ENCODE data around the gene ARPC1B. TPM values are rescaled to one million over a fixed set of nuclear protein-coding genes. Genes with fewer than 3 reads are reported as not detected.
"Not testable (repeated sequence)": the region's sequence is repeated elsewhere in the genome, so short reads cannot be mapped to it uniquely, and the experiment has no call there.

ARPC1B gene
- total RNA-seq, 1 donor, result 186 TPM

- peak overlapping the region; percentile 33 for H3K4me3 ChIP-seq (ENCODE audit: low read depth, low read length)
- no peak for TF ChIP-seq CTCF (IDR thresholded peaks at IDR 0.05; ENCODE audit: insufficient read depth, low read depth, low read length)
- peak; percentile 93 for DNase-seq (ENCODE audit: low read depth)
Measured at GRCh38 chr7:99379043-99379577, 4.6 kb downstream of the ARPC1B start.

DNA sequence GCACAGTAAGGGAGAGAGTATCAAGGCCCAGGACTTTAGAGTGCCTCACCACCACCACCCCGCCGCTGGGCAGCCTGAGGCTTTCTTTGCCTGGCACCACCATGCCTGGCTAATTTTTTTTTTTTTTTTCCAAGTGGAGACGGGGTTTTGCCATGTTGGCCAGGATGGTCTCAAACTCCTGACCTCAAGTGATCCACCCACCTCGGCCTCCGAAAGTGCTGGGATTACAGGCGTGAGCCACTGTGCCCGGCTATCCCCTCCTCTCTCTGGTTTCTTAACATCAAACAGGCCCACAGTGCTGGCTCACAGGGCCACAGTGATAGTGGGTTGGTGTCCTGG lies 5.1 kb downstream of the ARPC1B start:
- peak overlapping the region; percentile 33 for H3K4me3 ChIP-seq (ENCODE audit: low read depth, low read length)
- DNase-seq (ENCODE audit: low read depth), result not testable (repeated sequence)

DNA sequence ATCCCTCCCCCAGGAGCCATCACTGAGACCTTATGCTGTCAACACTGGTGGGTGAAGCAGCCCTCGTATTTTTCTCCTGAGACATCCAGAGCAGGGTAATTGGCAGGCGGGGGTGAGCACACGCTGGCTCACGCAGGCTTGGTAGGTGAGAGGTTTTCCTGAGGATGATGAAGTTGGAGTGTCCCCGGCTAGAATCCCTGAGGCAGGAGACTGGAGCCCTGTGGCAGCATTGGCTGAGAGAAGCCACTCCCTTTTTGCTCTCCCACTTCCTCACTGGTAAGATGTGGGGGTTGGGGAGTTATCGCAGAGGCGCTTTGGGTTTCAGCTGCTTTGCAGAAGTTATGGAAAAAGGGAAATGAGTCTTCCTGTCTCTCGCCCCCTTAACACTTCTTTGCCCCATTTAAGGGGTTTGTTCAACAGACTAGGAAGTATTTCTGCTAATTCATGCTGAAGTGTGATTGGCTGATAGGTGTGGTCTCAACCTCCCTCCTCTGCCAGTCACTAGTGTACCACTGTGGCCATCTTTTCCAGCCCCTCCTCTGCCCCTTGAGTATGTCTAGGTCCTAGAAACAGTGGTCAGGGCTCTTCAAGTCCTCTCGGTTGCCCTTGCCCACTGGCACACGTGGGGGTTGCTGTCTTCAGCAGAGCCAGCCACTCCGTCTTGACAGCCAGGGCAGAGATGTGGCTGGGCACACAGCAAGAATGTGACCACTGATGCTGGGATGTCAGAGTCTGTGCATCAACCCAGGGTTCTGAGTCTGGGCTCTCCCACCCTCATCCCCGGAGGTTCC lies 5.7 kb downstream of the ARPC1B start:
- H3K4me3 ChIP-seq (ENCODE audit: low read depth, low read length), result peak overlapping the region; percentile 33
- TF ChIP-seq CTCF (IDR thresholded peaks at IDR 0.05; ENCODE audit: insufficient read depth, low read depth, low read length), result no peak
- DNase-seq (ENCODE audit: low read depth), result peak; percentile 48

DNA sequence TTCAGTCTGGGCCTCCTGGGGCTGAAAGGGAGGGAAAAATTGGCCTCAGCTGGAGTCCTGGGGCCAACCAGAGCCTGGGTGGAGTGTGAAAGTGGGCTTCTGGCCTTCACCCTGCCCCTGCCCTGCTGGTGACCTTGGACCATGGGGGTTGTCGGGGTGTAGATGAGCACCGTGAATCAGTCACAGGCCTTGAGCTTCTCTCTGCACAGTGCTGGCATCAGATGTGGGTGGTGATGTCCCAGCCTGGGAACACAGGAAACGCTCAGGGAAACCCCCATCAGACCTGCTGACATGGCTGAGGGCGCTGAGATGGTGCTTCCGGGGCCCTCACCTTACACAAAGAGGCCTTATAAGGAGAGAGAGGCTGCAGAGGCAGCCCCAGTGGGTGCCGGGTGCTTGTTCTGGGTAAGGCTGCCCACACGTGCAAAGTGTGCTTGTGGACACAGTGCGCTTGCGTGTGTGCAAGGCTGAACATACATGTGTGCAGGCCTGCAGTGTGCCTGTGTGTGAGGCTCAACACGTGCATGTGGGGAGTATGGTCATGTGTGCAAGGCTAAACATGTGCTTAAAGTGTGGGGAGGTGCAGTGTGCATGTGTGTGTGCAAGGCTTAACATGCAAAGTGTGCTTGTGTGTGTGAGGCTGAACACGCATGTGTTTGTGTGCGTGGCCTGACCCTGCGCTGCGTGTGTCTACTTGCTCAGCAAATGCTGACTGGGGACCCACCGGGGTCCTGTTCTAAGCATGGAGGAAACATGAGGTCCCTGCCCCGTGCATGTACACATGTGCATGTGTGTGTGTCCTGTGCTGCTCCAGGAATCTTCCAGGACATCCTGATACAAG lies 6.5 kb downstream of the ARPC1B start:
- no peak for DNase-seq (ENCODE audit: low read depth)
- TF ChIP-seq CTCF (IDR thresholded peaks at IDR 0.05; ENCODE audit: insufficient read depth, low read depth, low read length), result no peak

DNA sequence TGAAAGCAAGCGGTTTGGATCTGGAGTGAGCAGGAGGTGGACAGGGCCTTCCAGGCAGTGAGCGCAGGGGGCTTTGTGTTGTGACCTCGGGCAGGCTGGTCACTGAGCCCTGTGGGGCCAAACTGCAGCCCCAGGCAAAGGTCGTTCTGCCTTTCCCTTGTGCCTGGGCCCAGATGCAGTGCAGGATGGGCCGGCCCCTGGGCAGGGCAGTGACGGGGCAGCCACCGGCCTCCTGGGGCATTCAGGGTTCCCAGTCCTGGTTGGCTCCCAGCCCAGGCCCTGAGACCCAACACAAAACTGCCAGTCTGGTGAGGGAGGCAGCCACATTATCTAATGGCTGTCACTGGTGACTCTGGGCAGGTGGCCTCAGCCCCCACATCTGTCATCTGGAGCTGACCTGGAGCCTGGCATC lies 7.1 kb downstream of the ARPC1B start:
- no peak for TF ChIP-seq CTCF (IDR thresholded peaks at IDR 0.05; ENCODE audit: insufficient read depth, low read depth, low read length)
- no peak overlapping the region for H3K4me3 ChIP-seq (ENCODE audit: low read depth, low read length)
- no peak for DNase-seq (ENCODE audit: low read depth)

More for the DNA sequence above, 6.5 kb downstream of the ARPC1B start:
- H3K4me3 ChIP-seq (ENCODE audit: low read depth, low read length), result no peak overlapping the region

DNA sequence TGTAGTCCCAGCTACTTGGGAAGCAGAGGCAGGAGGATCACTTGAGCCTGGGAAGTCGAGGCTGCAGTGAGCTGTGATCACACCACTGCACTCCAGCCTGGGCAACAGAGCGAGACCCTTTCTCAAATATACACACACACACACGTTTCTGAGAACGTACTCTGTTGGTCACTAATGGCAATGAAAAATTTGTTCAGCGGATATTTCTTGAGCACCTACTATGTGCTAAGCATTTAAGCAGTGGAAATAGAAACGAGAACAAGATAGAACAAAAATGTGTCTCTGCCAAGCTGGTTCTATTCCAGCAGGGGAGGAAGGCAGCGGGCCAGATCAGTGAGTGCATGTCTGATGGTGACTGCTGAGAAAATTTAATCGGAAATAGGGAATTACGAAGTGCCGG lies 8.7 kb downstream of the ARPC1B start:
- no peak for DNase-seq (ENCODE audit: low read depth)
- no peak overlapping the region for H3K4me3 ChIP-seq (ENCODE audit: low read depth, low read length)
- no peak for TF ChIP-seq CTCF (IDR thresholded peaks at IDR 0.05; ENCODE audit: insufficient read depth, low read depth, low read length)

- TF ChIP-seq CTCF (IDR thresholded peaks at IDR 0.05; ENCODE audit: insufficient read depth, low read depth, low read length), result no peak
- no peak for DNase-seq (ENCODE audit: low read depth)
Measured at GRCh38 chr7:99383791-99384370, 9.4 kb downstream of the ARPC1B start.

More at GRCh38 chr7:99383791-99384370, 9.4 kb downstream of the ARPC1B start:
- no peak overlapping the region for H3K4me3 ChIP-seq (ENCODE audit: low read depth, low read length)
